HG02973 (cell line): ENCODE results near the gene REEP3.
"Not testable (repeated sequence)": the region's sequence is repeated elsewhere in the genome, so short reads cannot be mapped to it uniquely, and the experiment has no call there.

Experiments used
- ATAC-seq: cut with Tn5 transposase; IDR thresholded peaks from one replicate; pipeline ENCODE4 v1.9.1; 2021; ENCODE audit warnings: moderate library complexity; ENCODE audit not compliant: unreplicated experiment

Gene REEP3

GRCh38 chr10:63547628-63548360, 26.6 kb downstream of the REEP3 start:
- no peak for ATAC-seq

DNA sequence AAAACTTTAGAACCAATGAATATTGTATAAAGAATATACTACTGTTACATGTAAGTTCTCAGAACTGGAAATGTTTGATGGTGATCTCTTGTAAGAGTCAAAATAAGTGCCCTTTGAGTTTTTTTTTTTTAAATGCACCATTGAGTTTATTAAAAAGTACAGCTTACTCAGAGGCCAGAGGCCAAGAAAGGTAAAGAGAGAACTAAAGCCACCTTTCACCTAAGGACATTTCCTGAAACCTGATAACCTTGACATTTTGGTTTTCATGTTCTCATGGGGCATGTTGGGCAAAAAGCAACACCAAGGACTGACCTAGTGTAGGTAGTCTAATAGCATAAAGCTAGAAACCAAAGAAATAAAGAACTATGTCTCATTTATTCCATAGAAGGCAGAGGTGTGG, 27.7 kb downstream of the REEP3 start:
- ATAC-seq, result no peak

DNA sequence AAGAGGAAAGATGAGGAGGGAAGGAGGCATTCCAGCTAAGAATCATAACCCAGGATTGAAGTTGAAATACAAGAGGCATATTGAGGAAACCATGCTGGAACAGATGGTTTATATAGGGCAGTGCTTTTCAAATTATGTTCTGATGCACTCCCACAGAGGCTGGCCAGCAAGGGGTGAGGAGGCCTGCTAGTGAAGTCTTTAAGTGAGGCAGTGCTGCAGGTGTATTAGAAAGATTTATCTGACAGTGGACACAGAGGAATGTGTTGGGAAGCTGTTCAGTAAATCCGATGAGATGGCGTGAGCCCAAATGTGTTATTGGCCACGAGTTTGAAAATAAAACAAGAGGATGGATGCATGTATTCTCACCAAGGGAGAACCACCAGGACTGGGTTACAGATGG, 28.6 kb downstream of the REEP3 start:
- ATAC-seq, result no peak

DNA sequence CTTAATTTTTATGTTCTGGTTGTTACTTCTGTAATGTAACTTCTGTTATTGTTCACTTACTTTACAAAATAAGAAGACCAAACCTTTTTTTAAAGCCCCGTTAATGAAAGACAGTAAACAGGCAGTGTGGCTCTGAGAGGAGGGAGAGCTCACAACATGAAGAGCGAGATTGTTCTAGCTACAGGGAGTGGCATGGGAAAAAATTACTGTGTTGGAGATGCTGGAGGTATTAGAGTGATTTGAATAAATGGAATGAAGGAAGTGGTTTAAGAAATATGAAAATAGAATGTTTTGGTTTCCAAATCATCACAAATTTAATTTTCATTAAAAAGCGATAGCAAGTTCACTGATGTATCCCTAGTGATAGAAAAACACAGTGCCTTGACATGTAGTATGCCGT, 31.8 kb downstream of the REEP3 start:
- ATAC-seq, result no peak

DNA sequence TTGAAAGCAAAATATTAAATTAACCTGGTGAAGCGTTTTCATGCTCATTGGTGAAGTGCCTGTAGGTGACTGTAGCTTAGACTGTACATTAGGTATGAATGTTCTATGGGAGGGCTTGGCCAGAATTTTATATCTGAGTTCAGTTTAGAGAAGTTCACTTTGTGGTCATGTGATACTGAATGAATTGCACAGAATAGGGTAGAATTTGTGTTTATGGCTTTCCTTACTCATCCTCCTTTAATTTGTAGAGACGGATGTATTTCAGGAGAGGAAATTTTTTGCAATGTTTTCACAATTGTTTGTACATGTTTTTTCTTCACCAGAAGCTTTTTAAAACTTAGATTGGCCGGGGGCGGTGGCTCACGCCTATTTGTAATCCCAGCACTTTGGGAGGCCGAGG, 32.3 kb downstream of the REEP3 start:
- ATAC-seq, result no peak

- ATAC-seq, result peak; percentile 85
Observed at GRCh38 chr10:63554657-63555056, 33.5 kb downstream of the REEP3 start.

DNA sequence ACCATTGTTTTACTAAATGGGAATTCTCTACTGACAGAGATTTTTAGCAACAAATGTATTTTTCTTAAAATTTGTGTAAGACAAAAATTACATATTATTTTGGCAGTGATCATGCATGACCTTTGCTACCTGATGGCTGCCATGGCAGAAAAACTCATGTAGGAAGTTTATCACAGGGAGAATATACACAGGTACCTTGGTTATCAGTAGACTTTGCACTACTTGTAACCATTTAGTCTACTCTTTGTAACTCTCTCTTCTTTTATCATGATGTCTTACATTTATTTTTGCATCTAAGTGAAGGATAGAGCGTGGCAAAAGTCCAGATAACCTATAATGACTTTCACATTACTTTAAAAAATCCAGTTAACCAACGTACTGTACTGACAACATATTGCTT, 34.1 kb downstream of the REEP3 start:
- ATAC-seq, result no peak

GRCh38 chr10:63558132-63558784, 37.1 kb downstream of the REEP3 start:
- ATAC-seq, result no peak

- no peak for ATAC-seq
Observed at GRCh38 chr10:63561341-63561740, 40.1 kb downstream of the REEP3 start.

- ATAC-seq, result no peak
Observed at GRCh38 chr10:63562391-63562790, 41.2 kb downstream of the REEP3 start.

DNA sequence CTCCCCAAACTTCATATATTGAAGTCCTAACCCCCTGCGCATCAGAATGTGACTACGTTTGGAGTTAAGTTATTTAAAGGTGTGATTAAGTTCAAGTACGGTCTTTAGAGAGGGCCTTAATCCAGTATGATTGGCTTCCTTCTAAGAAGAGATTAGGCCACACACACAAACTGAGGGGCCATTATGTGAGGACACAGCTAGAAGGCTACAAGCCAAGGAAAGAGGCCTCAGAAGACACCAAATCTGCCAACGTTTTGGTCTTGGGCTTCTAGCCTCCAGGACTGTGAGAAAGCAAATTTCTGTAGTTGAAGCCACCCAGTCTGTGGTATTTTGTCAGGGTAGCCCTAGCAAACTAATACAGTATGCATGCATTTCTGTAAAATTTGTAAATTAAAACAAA, 41.7 kb downstream of the REEP3 start:
- no peak for ATAC-seq

DNA sequence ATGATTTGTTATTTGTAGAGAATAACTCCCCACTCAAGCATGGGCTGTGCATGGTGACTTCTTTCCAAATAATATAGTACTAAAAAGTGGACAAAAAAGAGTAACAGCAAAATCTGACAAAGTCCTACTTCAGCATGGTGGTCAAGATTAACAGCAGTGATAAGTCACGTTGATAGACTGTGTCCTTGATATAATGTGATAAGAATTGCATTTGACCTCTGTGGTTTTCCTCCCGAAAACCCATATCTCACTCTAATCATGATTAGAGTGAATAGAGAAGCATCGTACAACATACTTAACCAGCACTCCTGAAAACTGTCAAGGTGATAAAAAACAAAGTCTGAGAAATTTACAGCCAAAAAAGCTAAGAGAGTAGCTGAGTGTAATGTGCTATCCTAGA, 42.4 kb downstream of the REEP3 start:
- ATAC-seq, result no peak

- ATAC-seq, result not testable (repeated sequence)
Observed at GRCh38 chr10:63564731-63565130, 43.5 kb downstream of the REEP3 start.

- ATAC-seq, result no peak
Observed at GRCh38 chr10:63573068-63573697, 52.0 kb downstream of the REEP3 start.

DNA sequence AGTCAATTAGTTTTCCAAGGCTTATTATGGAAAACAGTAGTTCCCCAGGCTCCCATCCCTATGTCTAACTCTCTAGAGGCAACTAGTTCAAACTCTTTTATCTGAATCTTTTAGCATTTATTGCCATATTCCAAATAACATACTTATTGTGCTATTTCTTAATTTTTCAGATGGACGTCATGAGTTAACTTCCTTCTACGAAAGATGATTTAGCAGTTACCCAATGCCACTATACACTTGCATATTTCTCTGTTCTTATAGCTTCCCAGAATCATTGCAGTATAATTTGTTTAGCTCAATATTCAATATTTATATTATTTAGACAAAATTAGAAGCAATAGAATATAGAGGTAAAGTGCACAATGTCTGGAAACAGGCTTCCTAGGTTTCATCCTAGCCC, 52.8 kb downstream of the REEP3 start:
- ATAC-seq, result no peak

GRCh38 chr10:63576501-63576900, 55.3 kb downstream of the REEP3 start:
- ATAC-seq, result no peak

DNA sequence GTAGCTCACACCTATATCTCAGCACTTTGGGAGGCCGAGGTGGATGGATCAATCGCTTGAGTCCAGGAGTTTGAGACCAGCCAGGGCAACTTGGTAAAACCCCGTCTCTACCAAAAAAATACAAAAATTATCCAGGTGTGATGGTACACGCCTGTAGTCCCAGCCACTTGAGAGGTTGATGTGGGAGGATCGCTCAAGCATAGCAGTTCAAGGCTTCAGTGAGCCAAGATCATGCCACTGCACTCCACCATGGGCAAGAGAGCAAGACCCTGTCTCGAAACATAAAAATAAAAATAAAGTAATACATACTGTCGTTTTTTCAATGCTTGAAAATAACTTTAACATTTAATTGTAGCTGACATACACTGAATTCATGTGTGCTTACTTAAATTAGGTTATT, 57.3 kb downstream of the REEP3 start:
- ATAC-seq, result no peak

- ATAC-seq, result no peak
Observed at GRCh38 chr10:63579371-63580014, 58.3 kb downstream of the REEP3 start.

- ATAC-seq, result no peak
Observed at GRCh38 chr10:63582690-63583089, 61.5 kb downstream of the REEP3 start.

GRCh38 chr10:63583397-63583796, 62.2 kb downstream of the REEP3 start:
- ATAC-seq, result no peak

DNA sequence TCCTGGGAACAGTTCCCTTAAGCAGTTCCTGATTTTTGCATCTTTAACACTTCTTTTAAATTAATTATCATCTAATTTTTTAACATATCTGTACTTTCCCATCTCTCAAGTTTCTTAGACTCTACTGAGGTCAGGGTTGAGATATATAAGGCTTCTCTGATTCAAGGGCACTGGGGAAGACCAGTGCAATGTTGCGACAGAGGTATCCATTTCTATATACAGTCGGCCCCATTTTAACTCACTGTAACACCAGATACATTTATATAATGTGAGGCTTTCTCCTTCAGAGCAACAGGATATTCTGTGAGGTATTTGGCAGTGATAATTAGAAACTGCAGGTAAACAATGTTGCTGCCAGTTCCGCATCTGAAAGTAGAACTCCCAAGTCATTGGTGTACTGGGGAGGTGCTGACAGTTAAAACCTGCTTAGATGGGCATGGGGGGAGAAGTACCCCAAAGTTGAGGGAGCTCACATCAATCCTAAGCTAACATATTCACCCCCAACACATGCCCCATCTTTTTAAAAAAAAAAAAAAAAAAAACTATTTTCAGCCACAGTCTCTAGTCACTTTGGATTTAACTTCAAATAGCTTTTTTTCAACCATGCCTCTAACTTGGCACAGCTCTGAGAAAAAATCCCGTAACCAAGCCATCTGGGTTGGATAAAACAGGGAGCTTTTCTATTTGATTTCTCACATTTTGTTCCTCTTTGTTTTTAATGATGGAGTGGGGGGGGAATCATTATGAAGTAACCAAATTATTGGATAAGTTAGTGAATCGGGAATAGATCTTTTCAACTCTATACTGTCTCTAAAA, 62.9 kb downstream of the REEP3 start:
- no peak for ATAC-seq
